GM19452 (cell line): Measurements from ENCODE around the gene ACAA2.

Experiments
- ATAC-seq: cut with Tn5 transposase; IDR thresholded peaks from one replicate; pipeline ENCODE4 v1.9.1; 2021; ENCODE audit not compliant: unreplicated experiment

ACAA2 gene

GRCh38 chr18:49768051-49768391, 45.3 kb downstream of the ACAA2 start:
- no peak for ATAC-seq

- ATAC-seq = no peak
Observed at GRCh38 chr18:49767111-49768050, 46.0 kb downstream of the ACAA2 start.

- no peak for ATAC-seq
Observed at GRCh38 chr18:49766646-49767045, 46.7 kb downstream of the ACAA2 start.

- no peak for ATAC-seq
Observed at GRCh38 chr18:49764032-49764431, 49.3 kb downstream of the ACAA2 start.

- no peak for ATAC-seq
Observed at GRCh38 chr18:49763590-49763989, 49.7 kb downstream of the ACAA2 start.

- no peak for ATAC-seq
Observed at GRCh38 chr18:49762191-49763077, 50.9 kb downstream of the ACAA2 start.

GRCh38 chr18:49761771-49762170, 51.6 kb downstream of the ACAA2 start:
- ATAC-seq = no peak

GRCh38 chr18:49758263-49758610, 55.1 kb downstream of the ACAA2 start:
- ATAC-seq = no peak

GRCh38 chr18:49757513-49758262, 55.6 kb downstream of the ACAA2 start:
- no peak for ATAC-seq

GRCh38 chr18:49756671-49757362, 56.5 kb downstream of the ACAA2 start:
- ATAC-seq = no peak

- ATAC-seq = no peak
Observed at GRCh38 chr18:49756135-49756534, 57.2 kb downstream of the ACAA2 start.

- ATAC-seq = no peak
Observed at GRCh38 chr18:49755489-49755888, 57.8 kb downstream of the ACAA2 start.

GRCh38 chr18:49754866-49755265, 58.5 kb downstream of the ACAA2 start:
- no peak for ATAC-seq

- no peak for ATAC-seq
Observed at GRCh38 chr18:49753643-49754042, 59.7 kb downstream of the ACAA2 start.

GRCh38 chr18:49752095-49752457, 61.3 kb downstream of the ACAA2 start:
- ATAC-seq = no peak

- no peak for ATAC-seq
Observed at GRCh38 chr18:49751427-49752094, 61.8 kb downstream of the ACAA2 start.

GRCh38 chr18:49749563-49749962, 63.8 kb downstream of the ACAA2 start:
- ATAC-seq = no peak

GRCh38 chr18:49747876-49748275, 65.5 kb downstream of the ACAA2 start:
- ATAC-seq = no peak

- ATAC-seq = no peak
Observed at GRCh38 chr18:49745045-49746014, 68.0 kb downstream of the ACAA2 start.
